C4-2B (cell line): Measurements from ENCODE around the gene MYO1G.

Experiments
- CTCF ChIP-seq: fragments of 450-650 bp; conservative IDR thresholded peaks from 2 replicates; pipeline ENCODE4 v1.5.1; 2017; ENCODE audit warnings: mild to moderate bottlenecking
- ZFX ChIP-seq: fragments of 450-650 bp; IDR thresholded peaks from 2 replicates; pipeline ENCODE4 v1.6.1; 2017

- TF ChIP-seq CTCF (no peak), ZFX (no peak)
These were observed 922 bp upstream of the MYO1G start for GRCh38 chr7:44979481-44980392.
